OCI-LY3 (cell line): Measurements from ENCODE around the gene NCAPD3.
"Not testable (repeated sequence)": the region's sequence is repeated elsewhere in the genome, so short reads cannot be mapped to it uniquely, and the experiment has no call there.

Source experiments
- H2AFZ ChIP-seq: fragments of 200-600, 300-600 bp; shearing (Covaris generic); 2 replicates; pipeline ENCODE4 v1.6.0; 2014; ENCODE audit warnings: antibody characterized with exemption, low read depth, low read length
- H3K27ac ChIP-seq: fragments of 200-600, 300-600 bp; sonication (generic); 2 replicates; pipeline ENCODE4 v1.5.1; 2014; ENCODE audit warnings: mild to moderate bottlenecking, low read length, moderate library complexity, mixed read lengths
- H3K27me3 ChIP-seq: fragments of 200-600, 300-600 bp; sonication (generic); 2 replicates; pipeline ENCODE4 v1.6.1; 2014; ENCODE audit warnings: low read depth, low read length, mixed read lengths
- H3K36me3 ChIP-seq: fragments of 200-600, 300-600 bp; sonication (generic); replicated peaks from 2 replicates; pipeline ENCODE3; 2014; ENCODE audit warnings: low read depth, low read length, mixed read lengths
- H3K4me1 ChIP-seq: fragments of 300-600, 200-600 bp; sonication (generic); 2 replicates; pipeline ENCODE4 v1.6.1; 2014; ENCODE audit warnings: low read length, mixed read lengths
- H3K4me2 ChIP-seq: fragments of 200-600, 300-600 bp; sonication (generic); 2 replicates; pipeline ENCODE4 v1.6.1; 2014; ENCODE audit warnings: low read length, mixed read lengths
- H3K4me3 ChIP-seq: fragments of 300-600, 200-600 bp; sonication (generic); 2 replicates; pipeline ENCODE4 v1.5.1; 2014; ENCODE audit warnings: antibody characterized with exemption, mild to moderate bottlenecking, low read length, moderate library complexity
- H3K79me2 ChIP-seq: fragments of 300-600, 200-600 bp; shearing (Covaris generic); 2 replicates; pipeline ENCODE4 v1.6.1; 2014; ENCODE audit warnings: mild to moderate bottlenecking, low read length, mixed read lengths
- H3K9ac ChIP-seq: fragments of 300-600, 200-600 bp; shearing (Covaris generic); 2 replicates; pipeline ENCODE4 v1.6.0; 2014; ENCODE audit warnings: mild to moderate bottlenecking, low read length, moderate library complexity
- H3K9me3 ChIP-seq: fragments of 200-600, 300-600 bp; shearing (Covaris generic); 2 replicates; pipeline ENCODE4 v1.6.1; 2014; ENCODE audit warnings: low read length, mixed read lengths; ENCODE audit not compliant: insufficient read depth
- H4K20me1 ChIP-seq: fragments of 200-600, 300-600 bp; sonication (generic); 2 replicates; pipeline ENCODE4 v1.6.1; 2016; ENCODE audit warnings: low read length, mixed read lengths; ENCODE audit not compliant: insufficient read depth
- EZH2phosphoT487 ChIP-seq: fragments of 200-600 bp; shearing (Covaris generic); IDR thresholded peaks from 2 replicates; pipeline ENCODE4 v1.6.1; 2018; ENCODE audit warnings: antibody characterized with exemption, mixed run types, low read depth
- TF ChIP-seq, protein P1 (sequence below): fragments of 200-600, 300-600 bp; sonication (generic); IDR thresholded peaks from 2 replicates; pipeline ENCODE4 v1.5.1; 2014; ENCODE audit warnings: antibody characterized with exemption, low read length, low read depth

NCAPD3 gene

GRCh38 chr11:134119094-134119493 is 104.7 kb downstream of the NCAPD3 start:
- no peaks in the 10 kb centered on the region for H3K9me3 ChIP-seq
- H3K4me1 ChIP-seq: no peaks in the 10 kb centered on the region
- no peaks in the 10 kb centered on the region for H3K36me3 ChIP-seq
- no peak overlapping the region for H3K4me3 ChIP-seq
- no peaks in the 10 kb centered on the region for H4K20me1 ChIP-seq
- no peak overlapping the region for H3K9ac ChIP-seq
- H3K27me3 ChIP-seq: 0 out of 2 replicates have a peak, but pooled peaks cover 4% of the 10 kb centered on the region
- TF ChIP-seq EZH2phosphoT487: no peak
- TF ChIP-seq, protein P1, sequence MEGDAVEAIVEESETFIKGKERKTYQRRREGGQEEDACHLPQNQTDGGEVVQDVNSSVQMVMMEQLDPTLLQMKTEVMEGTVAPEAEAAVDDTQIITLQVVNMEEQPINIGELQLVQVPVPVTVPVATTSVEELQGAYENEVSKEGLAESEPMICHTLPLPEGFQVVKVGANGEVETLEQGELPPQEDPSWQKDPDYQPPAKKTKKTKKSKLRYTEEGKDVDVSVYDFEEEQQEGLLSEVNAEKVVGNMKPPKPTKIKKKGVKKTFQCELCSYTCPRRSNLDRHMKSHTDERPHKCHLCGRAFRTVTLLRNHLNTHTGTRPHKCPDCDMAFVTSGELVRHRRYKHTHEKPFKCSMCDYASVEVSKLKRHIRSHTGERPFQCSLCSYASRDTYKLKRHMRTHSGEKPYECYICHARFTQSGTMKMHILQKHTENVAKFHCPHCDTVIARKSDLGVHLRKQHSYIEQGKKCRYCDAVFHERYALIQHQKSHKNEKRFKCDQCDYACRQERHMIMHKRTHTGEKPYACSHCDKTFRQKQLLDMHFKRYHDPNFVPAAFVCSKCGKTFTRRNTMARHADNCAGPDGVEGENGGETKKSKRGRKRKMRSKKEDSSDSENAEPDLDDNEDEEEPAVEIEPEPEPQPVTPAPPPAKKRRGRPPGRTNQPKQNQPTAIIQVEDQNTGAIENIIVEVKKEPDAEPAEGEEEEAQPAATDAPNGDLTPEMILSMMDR: no peak
- H3K79me2 ChIP-seq: no peaks in the 10 kb centered on the region
- no peak overlapping the region for H2AFZ ChIP-seq
- no peak overlapping the region for H3K4me2 ChIP-seq
- H3K27ac ChIP-seq: no peak overlapping the region

GRCh38 chr11:134118006-134118405 is 105.8 kb downstream of the NCAPD3 start:
- Histone ChIP-seq H3K4me3 (no peak overlapping the region), H3K4me2 (no peak overlapping the region), H3K27me3 (0 out of 2 replicates have a peak, but pooled peaks cover 4% of the 10 kb centered on the region), H3K9me3 (no peaks in the 10 kb centered on the region), H3K4me1 (no peaks in the 10 kb centered on the region), H3K36me3 (no peaks in the 10 kb centered on the region), H3K9ac (no peak overlapping the region), H2AFZ (no peak overlapping the region), H3K79me2 (no peaks in the 10 kb centered on the region), H3K27ac (no peak overlapping the region), H4K20me1 (no peaks in the 10 kb centered on the region)
- TF ChIP-seq, protein P1: no peak
- no peak for TF ChIP-seq EZH2phosphoT487

- Histone ChIP-seq H3K4me1 (no peaks in the 10 kb centered on the region), H3K27me3 (0 out of 2 replicates have a peak, but pooled peaks cover 4% of the 10 kb centered on the region), H3K9me3 (no peaks in the 10 kb centered on the region), H4K20me1 (no peaks in the 10 kb centered on the region), H3K36me3 (no peaks in the 10 kb centered on the region), H3K27ac (no peak overlapping the region), H2AFZ (no peak overlapping the region), H3K9ac (no peak overlapping the region), H3K4me3 (no peak overlapping the region), H3K79me2 (no peaks in the 10 kb centered on the region), H3K4me2 (no peak overlapping the region)
- TF ChIP-seq, protein P1: no peak
- no peak for TF ChIP-seq EZH2phosphoT487
These were observed 107.6 kb downstream of the NCAPD3 start for GRCh38 chr11:134116210-134116609.

DNA sequence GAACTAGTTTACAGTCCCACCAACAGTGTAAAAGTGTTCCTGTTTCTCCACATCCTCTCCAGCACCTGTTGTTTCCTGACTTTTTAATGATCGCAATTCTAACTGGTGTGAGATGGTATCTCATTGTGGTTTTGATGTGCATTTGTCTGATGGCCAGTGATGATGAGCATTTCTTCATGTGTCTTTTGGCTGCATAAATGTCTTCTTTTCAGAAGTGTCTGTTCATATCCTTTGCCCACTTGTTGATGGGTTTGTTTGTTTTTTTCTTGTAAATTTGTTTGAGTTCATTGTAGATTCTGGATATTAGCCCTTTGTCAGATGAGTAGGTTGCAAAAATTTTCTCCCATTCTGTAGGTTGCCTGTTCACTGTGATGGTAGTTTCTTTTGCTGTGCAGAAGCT is 110.0 kb downstream of the NCAPD3 start:
- not testable (repeated sequence) for H3K4me1 ChIP-seq, H3K27ac ChIP-seq, H2AFZ ChIP-seq, H3K36me3 ChIP-seq, H3K9ac ChIP-seq, H3K79me2 ChIP-seq, H3K9me3 ChIP-seq, H3K4me3 ChIP-seq, H3K27me3 ChIP-seq, H4K20me1 ChIP-seq, H3K4me2 ChIP-seq
